HCT116 (cell line): ENCODE measurements around the gene GALNT2. TPM values are rescaled to one million over a fixed set of nuclear protein-coding genes. Genes with fewer than 3 reads are reported as not detected.

Experiments used
- ATAC-seq: fragments of 200-7000 bp; cut with Tn5 transposase; 2 replicates; pipeline ENCODE4 v1.9.1; 2020; ENCODE audit warnings: mild to moderate bottlenecking, moderate library complexity
- BruUV-seq: library from RNA; stranded (reverse); fragments of 400-500 nt; replicated peaks from 2 replicates; lab custom pipeline; 2021; lab: Mats Ljungman, UMichigan
- CTCF ChIA-PET: fragments of 300-600 bp; sonication (Branson Sonifier 250); formaldehyde crosslinking; loops from one replicate; lab custom pipeline; 2021; ENCODE audit warnings: antibody characterized with exemption; lab: Charles Lee
- POLR2A ChIA-PET: fragments of 300-600, 350-600 bp; sonication (Branson Sonifier 250); formaldehyde crosslinking; loops from one replicate; lab custom pipeline; 2021; ENCODE audit warnings: antibody characterized with exemption; lab: Charles Lee
- RAD21 ChIA-PET, 2 experiments: fragments of 300-600 bp; sonication (Branson Sonifier 250); formaldehyde crosslinking; loops; one replicate each; lab custom pipeline; 2023; ENCODE audit warnings: low total read pairs in 2 of 2; ENCODE audit not compliant: uncharacterized antibody in 2 of 2, unreplicated experiment in 2 of 2, low non-redundant PET in 1 of 2; lab: Charles Lee
- DNase-seq: peaks from one replicate; pipeline ENCODE4 v3.0.0-alpha.2; 2010; ENCODE audit warnings: low read depth, low spot score
- H2AFZ ChIP-seq: fragments of 200-600 bp; shearing (Covaris generic), sonication (generic); 2 replicates; pipeline ENCODE4 v1.6.1; 2017; ENCODE audit warnings: low read depth, mixed run types, mixed read lengths, antibody characterized with exemption, low read length; ENCODE audit not compliant: poor library complexity, severe bottlenecking
- H3K27ac ChIP-seq: 2 replicates; pipeline ENCODE4 v1.5.1; 2012; ENCODE audit warnings: low read depth, low read length
- H3K27me3 ChIP-seq: fragments of 200-600 bp; sonication (generic); 2 replicates; pipeline ENCODE4 v1.6.1; 2016; ENCODE audit warnings: mixed run types, low read length, mixed read lengths; ENCODE audit not compliant: insufficient read depth
- H3K36me3 ChIP-seq, 2 experiments: fragments of 200-500 bp in 1 of 2; fragments of 200-600 bp in 1 of 2; sonication (Bioruptor generic) in 1 of 2; sonication (generic) in 1 of 2; 2 replicates each; pipeline versions ENCODE4 v1.5.1 to v1.6.1; 2014 to 2016; ENCODE audit warnings: low read length in 2 of 2, inconsistent platforms in 1 of 2, mixed read lengths in 1 of 2, mixed run types in 1 of 2; ENCODE audit not compliant: insufficient read depth in 2 of 2, control insufficient read depth in 1 of 2
- H3K4me1 ChIP-seq, 2 experiments: fragments of 200-600 bp in 1 of 2; sonication (generic) in 1 of 2; 2 replicates each; pipeline versions ENCODE4 v1.5.1 to v1.6.1; 2012 to 2017; ENCODE audit warnings: low read length in 2 of 2, inconsistent platforms in 1 of 2, mild to moderate bottlenecking in 1 of 2, mixed read lengths in 1 of 2, mixed run types in 1 of 2, moderate library complexity in 1 of 2; ENCODE audit not compliant: insufficient read depth in 2 of 2, control insufficient read depth in 1 of 2
- H3K4me2 ChIP-seq: fragments of 200-600 bp; sonication (generic); 2 replicates; pipeline ENCODE4 v1.6.1; 2017; ENCODE audit warnings: mixed run types, low read length, mixed read lengths
- H3K4me3 ChIP-seq, 2 experiments: fragments of 200-600 bp in 1 of 2; sonication (generic) in 1 of 2; replicated peaks in 1 of 2; 2 replicates each; pipeline ENCODE4 v1.5.1; 2011 to 2016; ENCODE audit warnings: low read length in 2 of 2, control low read depth in 1 of 2, low read depth in 1 of 2, mild to moderate bottlenecking in 1 of 2, mixed read lengths in 1 of 2, mixed run types in 1 of 2
- H3K79me2 ChIP-seq: fragments of 200-600 bp; sonication (generic); 2 replicates; pipeline ENCODE4 v1.6.1; 2017; ENCODE audit warnings: mild to moderate bottlenecking, mixed run types, low read length, moderate library complexity, mixed read lengths; ENCODE audit not compliant: insufficient read depth
- H3K9ac ChIP-seq: fragments of 200-600 bp; sonication (generic); 2 replicates; pipeline ENCODE4 v1.6.1; 2016; ENCODE audit warnings: low read length, mixed read lengths
- H3K9me2 ChIP-seq: fragments of 200-600 bp; sonication (generic), shearing (Covaris generic); 2 replicates; pipeline ENCODE4 v1.6.1; 2017; ENCODE audit warnings: mixed run types, mild to moderate bottlenecking, moderate library complexity; ENCODE audit not compliant: insufficient read depth
- H3K9me3 ChIP-seq, 2 experiments: fragments of 200-500 bp in 1 of 2; fragments of 200-600 bp in 1 of 2; sonication (Bioruptor generic) in 1 of 2; sonication (generic) in 1 of 2; 2 replicates each; pipeline ENCODE4 v1.6.1; 2014 to 2017; ENCODE audit warnings: low read length in 2 of 2, mixed read lengths in 2 of 2, inconsistent platforms in 1 of 2, low read depth in 1 of 2, mild to moderate bottlenecking in 1 of 2, mixed run types in 1 of 2, moderate library complexity in 1 of 2; ENCODE audit not compliant: control insufficient read depth in 1 of 2, insufficient read depth in 1 of 2
- H4K20me1 ChIP-seq: fragments of 200-600 bp; sonication (generic), shearing (Covaris generic); 2 replicates; pipeline ENCODE4 v1.6.1; 2017; ENCODE audit warnings: mixed run types, mild to moderate bottlenecking, moderate library complexity; ENCODE audit not compliant: insufficient read depth
- ATF3 ChIP-seq: IDR thresholded peaks from 2 replicates; pipeline ENCODE4 v1.6.1; 2012
- CBX3 ChIP-seq: IDR thresholded peaks from 2 replicates; pipeline ENCODE4 v1.6.1; 2012; ENCODE audit warnings: low read depth
- CEBPB ChIP-seq: IDR thresholded peaks from 2 replicates; pipeline ENCODE4 v1.6.1; 2012; ENCODE audit warnings: low read depth
- CTCF ChIP-seq, 3 experiments: fragments of 200-600 bp in 1 of 3; sonication (generic) in 1 of 3; IDR thresholded peaks in 2 of 3; conservative IDR thresholded peaks in 1 of 3; 2 replicates each; pipeline ENCODE4 v1.5.1; 2012 to 2017; ENCODE audit warnings: low read depth in 2 of 3, low read length in 2 of 3, antibody characterized with exemption in 1 of 3, borderline replicate concordance in 1 of 3, control low read depth in 1 of 3, mild to moderate bottlenecking in 1 of 3, mixed read lengths in 1 of 3, mixed run types in 1 of 3, moderate library complexity in 1 of 3; ENCODE audit not compliant: insufficient read depth in 1 of 3
- EGR1 ChIP-seq: IDR thresholded peaks from 2 replicates; pipeline ENCODE4 v1.6.1; 2012; ENCODE audit warnings: low read depth
- ELF1 ChIP-seq: IDR thresholded peaks from 2 replicates; pipeline ENCODE4 v1.6.1; 2012; ENCODE audit warnings: low read depth, borderline replicate concordance
- EZH2 ChIP-seq: fragments of 200-600 bp; sonication (generic); IDR thresholded peaks from 2 replicates; pipeline ENCODE4 v1.6.1; 2017; ENCODE audit warnings: antibody characterized with exemption, mixed run types
- EZH2phosphoT487 ChIP-seq: fragments of 200-600 bp; IDR thresholded peaks from 2 replicates; pipeline ENCODE4 v1.6.1; 2018; ENCODE audit warnings: antibody characterized with exemption, borderline replicate concordance
- FOSL1 ChIP-seq: IDR thresholded peaks from 2 replicates; pipeline ENCODE4 v1.6.1; 2012; ENCODE audit warnings: low read depth
- MAX ChIP-seq: IDR thresholded peaks from 2 replicates; pipeline ENCODE4 v1.6.1; 2012
- POLR2A ChIP-seq: IDR thresholded peaks from 2 replicates; pipeline ENCODE4 v1.7.0; 2011; ENCODE audit warnings: borderline replicate concordance; ENCODE audit not compliant: insufficient read depth, insufficient read length; ENCODE audit errors: extremely low read depth
- POLR2AphosphoS5 ChIP-seq: IDR thresholded peaks from 2 replicates; pipeline ENCODE4 v1.6.1; 2011; ENCODE audit warnings: mild to moderate bottlenecking, low read depth, low read length, moderate library complexity
- RAD21 ChIP-seq: IDR thresholded peaks from 2 replicates; pipeline ENCODE4 v1.6.1; 2012; ENCODE audit warnings: low read depth, mild to moderate bottlenecking
- REST ChIP-seq: IDR thresholded peaks from 2 replicates; pipeline ENCODE4 v1.6.1; 2012; ENCODE audit warnings: low read depth
- SIN3A ChIP-seq: IDR thresholded peaks from 2 replicates; pipeline ENCODE4 v1.6.1; 2012; ENCODE audit warnings: low read depth
- SP1 ChIP-seq: IDR thresholded peaks from 2 replicates; pipeline ENCODE4 v1.6.1; 2012; ENCODE audit warnings: low read depth
- SRF ChIP-seq: IDR thresholded peaks from 2 replicates; pipeline ENCODE4 v1.6.1; 2012; ENCODE audit warnings: low read depth
- TCF7L2 ChIP-seq: IDR thresholded peaks from 2 replicates; pipeline ENCODE4 v1.7.0; 2011; ENCODE audit warnings: borderline replicate concordance, inconsistent platforms; ENCODE audit not compliant: insufficient read depth, insufficient read length; ENCODE audit errors: extremely low read depth
- YY1 ChIP-seq: IDR thresholded peaks from 2 replicates; pipeline ENCODE4 v1.6.1; 2011; ENCODE audit warnings: low read length, low read depth, moderate library complexity, mild to moderate bottlenecking; ENCODE audit not compliant: insufficient replicate concordance; ENCODE audit errors: extremely low read depth
- intact Hi-C: fragments of 100-400 bp; cut with micrococcal nuclease; formaldehyde crosslinking; loops from 2 replicates; pipeline ENCODE4 v1.10.0; 2022
- total RNA-seq: library from RNA; stranded (reverse); gene quantifications from one replicate; pipeline ENCODE4 v1.2.1, GENCODE V29; 2021; ENCODE audit not compliant: unreplicated experiment
- TF ChIP-seq, protein P1 (sequence below): IDR thresholded peaks from 2 replicates; pipeline ENCODE4 v1.6.1; 2011; ENCODE audit warnings: mild to moderate bottlenecking, low read length, moderate library complexity; ENCODE audit not compliant: insufficient replicate concordance; ENCODE audit errors: extremely low read depth

The GALNT2 gene
- total RNA-seq, 1 experiment from 2014 or later: 40.8 TPM

- POLR2A ChIA-PET: no interaction called here
- RAD21 ChIA-PET: no interaction called here
- Histone ChIP-seq H3K27me3 (no peaks in the 10 kb centered on the region), H4K20me1 (no peaks in the 10 kb centered on the region), H3K36me3 (no peaks in the 10 kb centered on the region), H3K27ac (no peak overlapping the region), H3K9me3 (no peaks in the 10 kb centered on the region), H3K9me2 (no peaks in the 10 kb centered on the region), H3K79me2 (no peaks in the 10 kb centered on the region), H3K4me1 (peaks cover 3 to 21% of the 10 kb centered on the region in 2 experiments; a peak in 3 of 4 replicates), H3K9ac (no peak overlapping the region)
- no TSS peak for BruUV-seq
- no peak for ATAC-seq
- intact Hi-C loops: no loop called here
- TF ChIP-seq ELF1: no peak
- no peak for TF ChIP-seq SRF
- TF ChIP-seq CBX3: no peak
- no peak for TF ChIP-seq YY1
- TF ChIP-seq MAX: no peak
- no peak for TF ChIP-seq ATF3
- no peak for TF ChIP-seq SIN3A
- no peak for TF ChIP-seq RAD21
- no peak for TF ChIP-seq TCF7L2
- no peak for TF ChIP-seq SP1
- TF ChIP-seq EZH2: no peak
- TF ChIP-seq POLR2A: no peak
- no peak for TF ChIP-seq REST
- no peak for TF ChIP-seq POLR2AphosphoS5
- TF ChIP-seq EZH2phosphoT487: no peak
- TF ChIP-seq, protein P1, sequence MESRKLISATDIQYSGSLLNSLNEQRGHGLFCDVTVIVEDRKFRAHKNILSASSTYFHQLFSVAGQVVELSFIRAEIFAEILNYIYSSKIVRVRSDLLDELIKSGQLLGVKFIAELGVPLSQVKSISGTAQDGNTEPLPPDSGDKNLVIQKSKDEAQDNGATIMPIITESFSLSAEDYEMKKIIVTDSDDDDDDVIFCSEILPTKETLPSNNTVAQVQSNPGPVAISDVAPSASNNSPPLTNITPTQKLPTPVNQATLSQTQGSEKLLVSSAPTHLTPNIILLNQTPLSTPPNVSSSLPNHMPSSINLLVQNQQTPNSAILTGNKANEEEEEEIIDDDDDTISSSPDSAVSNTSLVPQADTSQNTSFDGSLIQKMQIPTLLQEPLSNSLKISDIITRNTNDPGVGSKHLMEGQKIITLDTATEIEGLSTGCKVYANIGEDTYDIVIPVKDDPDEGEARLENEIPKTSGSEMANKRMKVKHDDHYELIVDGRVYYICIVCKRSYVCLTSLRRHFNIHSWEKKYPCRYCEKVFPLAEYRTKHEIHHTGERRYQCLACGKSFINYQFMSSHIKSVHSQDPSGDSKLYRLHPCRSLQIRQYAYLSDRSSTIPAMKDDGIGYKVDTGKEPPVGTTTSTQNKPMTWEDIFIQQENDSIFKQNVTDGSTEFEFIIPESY: no peak
- TF ChIP-seq CEBPB: no peak
- TF ChIP-seq CTCF (IDR thresholded peaks at IDR 0.05 in 2 of 3, conservative IDR thresholded peaks at IDR 0.05 in 1 of 3; ENCODE audit: borderline replicate concordance in 1 of 3, insufficient read depth in 1 of 3, low read depth in 2 of 3, low read length in 2 of 3): no peak
- no peak for TF ChIP-seq FOSL1
- TF ChIP-seq EGR1: no peak
- TF ChIP-seq, all 23 proteins: peak for 0
- no peak overlapping the region for H2AFZ ChIP-seq
- no peak overlapping the region for H3K4me3 ChIP-seq
- no peak overlapping the region for H3K4me2 ChIP-seq
- no peak for DNase-seq
- CTCF ChIA-PET: interaction anchor here (1.1 kb wide), 1 partner anchor 458 kb away, joined by 3 read pairs; no protein-coding TSS in a partner anchor
Measured at GRCh38 chr1:230307213-230307612, 240.2 kb downstream of the GALNT2 start.
